GM18517 (cell line): ENCODE measurements around the gene MAIP1.

ENCODE experiments used
- ATAC-seq: cut with Tn5 transposase; IDR thresholded peaks from one replicate; pipeline ENCODE4 v1.9.1; 2021; ENCODE audit warnings: mild to moderate bottlenecking, moderate library complexity; ENCODE audit not compliant: unreplicated experiment

MAIP1 gene

DNA sequence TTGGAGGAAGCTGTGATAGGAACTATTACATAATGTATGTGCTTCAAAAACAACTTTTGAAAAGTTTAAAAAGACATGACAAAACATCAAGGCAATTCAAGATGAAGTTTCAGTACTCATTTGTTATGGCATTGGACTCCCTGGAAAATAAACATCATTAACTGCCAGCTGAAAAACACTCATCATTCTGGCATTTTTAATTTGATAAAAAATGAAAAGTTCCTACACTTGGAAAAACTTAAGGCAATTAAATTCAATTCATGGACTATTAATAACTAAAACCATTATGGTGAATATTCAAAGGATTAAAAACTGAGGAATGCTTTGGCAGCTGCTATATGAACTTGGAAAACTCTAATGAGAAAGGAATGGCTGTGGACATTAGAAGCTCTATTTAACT lies 8.5 kb upstream of the MAIP1 start:
- no peak for ATAC-seq

DNA sequence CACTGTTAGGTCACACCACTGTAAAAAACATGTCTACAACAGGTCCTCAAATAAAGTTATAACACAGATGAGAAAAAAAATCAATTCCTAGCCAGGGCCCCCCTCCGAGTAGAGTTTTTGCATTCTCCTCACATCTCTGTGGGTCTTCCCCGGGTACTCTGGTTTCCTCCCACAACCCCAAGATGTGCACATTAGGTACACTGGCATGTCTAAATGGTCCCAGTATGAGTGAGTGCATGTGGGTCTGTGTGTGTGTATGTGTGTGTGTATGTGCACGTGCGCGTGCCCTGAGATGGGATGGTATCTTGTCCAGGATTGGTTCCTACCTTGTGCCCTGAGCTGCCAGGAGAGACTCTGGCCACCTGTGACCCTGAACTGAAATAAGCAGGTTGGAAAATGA lies 5.0 kb upstream of the MAIP1 start:
- no peak for ATAC-seq

DNA sequence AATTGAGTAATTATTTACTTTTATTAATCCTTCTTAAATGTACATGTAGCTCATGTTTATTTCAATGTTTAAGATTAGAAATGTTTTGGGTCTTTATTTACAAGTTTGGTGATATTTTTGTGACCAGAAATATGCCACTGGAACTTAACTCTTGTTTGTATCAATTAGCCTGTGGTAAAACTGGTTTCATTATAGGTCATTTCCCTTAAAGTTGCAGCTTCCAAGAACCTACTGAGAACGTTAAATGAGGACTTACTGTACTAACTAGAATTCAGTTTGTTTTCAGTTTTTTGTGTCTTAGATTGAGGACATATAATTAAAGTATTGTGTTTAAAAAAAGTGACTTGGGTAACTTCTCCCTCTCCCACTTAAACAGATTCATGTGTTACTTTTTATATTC lies 4.4 kb upstream of the MAIP1 start:
- ATAC-seq = no peak

DNA sequence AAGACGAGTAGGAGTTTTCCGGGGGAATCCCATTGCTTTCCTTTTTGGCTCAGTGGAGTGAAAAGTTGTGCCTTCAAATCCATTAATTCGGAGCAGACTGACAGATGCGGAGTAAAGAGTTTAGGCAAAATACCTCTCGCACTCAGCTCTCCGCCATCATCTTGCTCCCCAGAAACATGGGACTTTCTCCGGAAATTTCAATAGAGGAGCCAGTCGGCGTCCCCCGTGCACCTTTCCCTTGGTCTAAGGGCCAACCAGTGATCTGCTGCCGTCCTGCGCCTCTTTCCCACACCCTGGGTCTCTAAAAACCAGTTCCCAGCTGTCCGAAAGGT lies 409 bp upstream of the MAIP1 start:
- ATAC-seq = peak; percentile 34

DNA sequence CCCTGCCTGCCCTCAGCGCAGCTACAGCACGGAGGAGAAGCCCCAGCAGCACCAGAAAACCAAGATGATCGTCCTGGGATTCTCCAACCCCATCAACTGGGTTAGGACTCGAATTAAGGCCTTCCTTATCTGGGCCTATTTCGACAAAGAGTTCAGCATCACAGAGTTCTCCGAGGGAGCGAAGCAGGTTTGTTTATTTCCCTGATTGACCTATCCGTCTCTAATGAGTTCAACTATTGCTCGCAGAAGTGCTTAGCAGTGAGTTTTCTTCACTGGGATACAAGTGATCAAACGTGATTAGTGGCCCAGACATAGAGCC lies 639 bp downstream of the MAIP1 start:
- ATAC-seq = no peak

DNA sequence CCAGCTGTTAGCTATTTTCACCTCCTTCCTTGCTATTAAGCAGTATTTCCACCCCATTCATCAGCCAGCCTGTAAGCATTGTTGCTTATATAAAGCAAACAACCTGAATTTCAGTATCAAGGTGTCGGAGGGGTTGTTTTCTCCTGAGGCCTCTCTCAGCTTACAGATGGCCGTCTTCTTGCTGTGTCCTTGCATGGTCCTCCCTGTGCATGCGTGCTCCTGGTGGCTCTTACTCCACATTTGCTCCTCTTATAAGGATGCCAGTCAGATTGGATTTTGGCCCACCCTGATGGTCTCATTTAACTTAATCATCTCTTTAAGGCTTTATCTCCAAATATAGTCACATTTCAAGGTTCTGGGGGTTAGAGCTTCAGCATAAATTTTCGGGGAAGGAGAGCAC lies 2.6 kb downstream of the MAIP1 start:
- ATAC-seq = no peak

DNA sequence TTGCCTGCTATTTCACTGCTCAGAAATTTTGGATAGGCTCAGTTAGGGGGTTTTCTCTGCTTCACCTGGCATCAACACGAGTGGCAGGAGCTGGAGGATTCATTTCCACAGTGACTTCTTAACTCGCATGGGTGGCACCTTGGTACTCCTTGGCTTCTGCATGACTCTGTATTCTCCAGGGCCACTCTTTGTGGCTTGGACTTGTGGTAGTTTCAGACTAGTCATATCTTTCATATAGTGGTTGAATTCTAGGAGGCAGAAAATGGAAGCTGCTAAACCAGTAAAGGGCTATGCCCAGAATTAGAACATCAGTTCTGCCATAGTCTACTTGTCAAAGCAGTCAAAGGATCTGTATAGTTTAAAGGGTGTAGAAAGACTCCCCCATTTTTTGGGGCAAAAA lies 6.8 kb downstream of the MAIP1 start:
- ATAC-seq = no peak

DNA sequence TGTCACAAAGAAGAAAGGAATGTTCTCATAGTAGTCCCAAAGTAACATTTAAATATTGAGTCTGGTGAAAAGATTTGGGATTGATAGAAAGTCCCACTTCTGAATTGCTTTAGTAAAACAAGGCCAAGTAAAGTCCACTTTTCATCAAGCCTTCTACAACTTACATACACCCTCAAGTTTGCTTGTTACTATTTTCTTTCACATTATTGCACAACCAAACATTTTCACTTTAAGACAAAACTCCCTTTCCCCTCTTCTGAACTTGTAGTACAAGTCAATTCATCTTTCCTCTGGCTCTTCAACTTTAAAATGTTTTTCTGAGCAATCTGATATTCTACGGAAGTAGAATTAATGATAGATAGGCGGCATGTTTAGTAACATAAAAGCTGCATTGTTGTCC lies 11.0 kb downstream of the MAIP1 start:
- ATAC-seq = no peak

DNA sequence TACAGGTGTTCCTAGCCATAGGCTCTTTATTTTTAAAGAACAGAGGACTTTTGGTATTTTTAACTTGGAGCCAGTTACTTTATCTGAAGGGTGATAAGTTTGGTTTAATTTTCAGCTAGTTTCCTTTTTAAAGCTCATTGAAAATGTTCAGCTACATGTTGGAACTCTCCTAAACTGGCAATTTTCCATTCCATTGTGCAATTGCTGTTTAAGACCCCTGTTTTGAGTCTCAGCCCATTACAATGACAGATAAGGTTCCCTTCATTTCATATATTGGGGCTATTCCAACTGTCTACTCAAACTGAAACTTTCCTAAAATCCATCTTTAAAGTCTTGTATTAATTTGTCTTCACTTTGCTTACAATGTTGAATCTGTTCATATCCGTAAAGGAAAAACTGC lies 11.6 kb downstream of the MAIP1 start:
- no peak for ATAC-seq

DNA sequence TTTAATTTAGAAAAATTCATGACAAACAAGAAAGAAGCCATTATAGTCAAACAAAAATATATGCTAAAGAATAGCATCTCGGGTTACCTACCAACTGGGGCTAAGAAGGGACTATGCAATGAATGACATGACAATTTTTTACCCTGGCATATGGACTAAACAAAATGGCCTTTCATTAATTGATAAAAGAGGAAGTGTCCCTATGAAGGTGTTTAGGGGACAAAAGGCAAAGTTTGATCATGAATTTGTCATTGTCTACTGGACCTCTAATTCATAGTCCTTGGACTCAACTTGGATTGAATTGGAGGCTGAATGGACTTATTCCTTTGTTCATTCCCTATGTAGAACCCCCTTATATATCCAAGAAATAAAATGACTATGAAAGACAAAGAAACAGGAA lies 12.7 kb downstream of the MAIP1 start:
- ATAC-seq = no peak

DNA sequence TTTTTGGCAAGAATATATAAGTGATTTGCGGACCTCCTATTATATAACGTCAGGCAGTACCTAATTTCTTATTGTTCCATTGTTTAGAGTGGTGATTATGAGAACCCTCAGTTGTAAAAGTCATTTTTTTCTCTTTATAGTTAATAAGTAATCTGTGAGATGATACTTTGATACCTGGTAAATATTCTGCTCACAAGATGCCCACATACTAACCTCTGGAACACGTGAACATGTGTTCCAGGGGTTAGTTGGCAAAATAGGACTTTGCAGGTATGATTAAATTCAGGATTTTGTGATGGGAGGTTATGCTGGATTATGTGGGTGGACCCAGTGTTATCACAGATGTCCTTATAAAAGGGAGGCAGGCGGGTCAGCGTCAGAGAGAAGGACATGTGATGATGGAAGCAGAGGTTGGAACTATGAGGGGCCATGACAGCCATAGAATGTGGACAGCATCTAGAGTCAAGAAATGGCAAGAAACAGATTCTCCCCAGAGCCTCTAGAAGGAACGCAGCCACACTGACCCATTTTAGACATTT lies 16.8 kb downstream of the MAIP1 start:
- no peak for ATAC-seq

DNA sequence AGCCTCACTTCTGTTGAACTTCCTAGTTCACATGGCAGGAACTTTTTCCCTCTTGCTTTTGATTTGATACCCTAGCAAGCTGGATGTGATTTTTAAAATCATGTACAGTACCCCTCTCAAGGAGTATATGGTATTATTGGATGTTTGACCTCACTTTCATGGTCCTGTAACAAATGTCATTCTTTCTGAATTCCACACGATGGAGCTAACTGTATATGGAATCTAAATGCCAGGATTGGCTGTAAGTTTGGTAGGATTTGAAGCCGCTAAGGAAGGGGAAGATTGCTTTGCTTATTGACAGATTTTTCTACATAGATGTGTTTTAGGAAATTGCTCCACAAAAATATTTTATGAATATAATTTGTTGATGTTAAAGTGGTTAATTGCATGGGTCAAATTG lies 18.3 kb downstream of the MAIP1 start:
- no peak for ATAC-seq

DNA sequence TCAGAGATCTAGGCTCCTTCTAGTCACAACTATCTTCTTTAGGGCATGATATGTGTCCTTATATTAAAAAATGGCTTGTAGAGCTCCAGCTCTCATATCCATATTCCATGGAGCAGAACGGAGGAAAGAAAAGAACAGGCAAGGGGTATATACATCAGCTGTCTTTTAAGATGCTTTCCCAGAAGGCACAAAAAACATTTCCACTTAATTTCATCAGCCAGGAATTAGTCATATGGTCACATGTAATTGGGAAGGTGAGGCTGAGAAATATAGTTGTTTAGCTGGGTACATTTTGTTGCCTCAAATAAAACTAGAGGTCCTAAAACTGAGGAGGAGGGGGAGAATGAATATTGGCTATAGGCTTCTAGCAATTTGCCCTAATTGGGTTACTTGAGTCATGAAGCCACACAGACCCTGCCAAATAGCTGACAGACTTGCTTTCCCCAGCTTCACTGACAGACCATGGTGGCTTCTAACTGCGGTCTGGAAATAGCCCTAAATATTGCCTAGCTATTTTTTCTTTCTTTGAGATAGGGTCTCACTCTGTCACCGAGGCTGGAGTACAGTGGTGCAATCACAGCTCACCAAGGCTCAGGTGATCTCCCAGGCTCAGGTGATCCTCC lies 20.0 kb downstream of the MAIP1 start:
- ATAC-seq = no peak

DNA sequence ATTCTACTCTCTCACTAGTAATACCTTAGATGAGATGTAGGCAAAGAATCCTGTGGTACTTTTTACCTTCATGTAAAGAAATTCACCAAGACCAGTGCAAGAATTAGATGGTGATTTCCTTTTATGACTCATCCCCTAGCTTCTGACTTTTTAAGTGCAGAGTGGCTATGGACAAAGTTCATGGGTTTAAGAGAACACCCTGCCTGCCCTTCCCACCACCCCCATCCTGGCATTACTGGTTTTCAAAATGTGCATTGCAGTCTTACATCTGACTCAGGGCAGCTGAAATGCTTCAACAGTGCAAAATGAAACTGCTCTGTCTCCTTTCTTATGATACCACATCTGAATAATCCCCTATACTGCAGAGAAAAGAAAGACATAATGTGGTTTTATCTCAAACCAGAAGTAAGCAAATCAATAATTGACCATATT lies 22.6 kb downstream of the MAIP1 start:
- peak; percentile 83 for ATAC-seq

DNA sequence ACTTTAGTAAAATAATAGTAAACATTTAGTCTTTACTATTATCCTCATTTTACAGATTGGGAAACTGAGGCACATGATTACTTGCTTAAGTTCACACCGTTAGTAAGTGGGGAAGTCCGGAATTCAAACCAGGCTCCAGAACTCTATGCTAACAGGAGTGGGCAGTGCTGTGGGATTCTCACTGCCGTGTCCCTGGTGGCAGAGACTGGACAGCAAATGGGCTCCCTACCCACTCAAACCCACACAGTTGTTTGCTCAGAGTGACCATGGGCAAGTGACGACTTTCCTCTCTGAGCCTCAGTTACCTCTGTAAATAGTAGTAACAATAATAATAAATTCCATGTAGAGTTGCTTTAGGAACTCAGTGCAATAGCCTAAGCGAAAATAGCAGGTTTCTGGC lies 24.0 kb downstream of the MAIP1 start:
- no peak for ATAC-seq

DNA sequence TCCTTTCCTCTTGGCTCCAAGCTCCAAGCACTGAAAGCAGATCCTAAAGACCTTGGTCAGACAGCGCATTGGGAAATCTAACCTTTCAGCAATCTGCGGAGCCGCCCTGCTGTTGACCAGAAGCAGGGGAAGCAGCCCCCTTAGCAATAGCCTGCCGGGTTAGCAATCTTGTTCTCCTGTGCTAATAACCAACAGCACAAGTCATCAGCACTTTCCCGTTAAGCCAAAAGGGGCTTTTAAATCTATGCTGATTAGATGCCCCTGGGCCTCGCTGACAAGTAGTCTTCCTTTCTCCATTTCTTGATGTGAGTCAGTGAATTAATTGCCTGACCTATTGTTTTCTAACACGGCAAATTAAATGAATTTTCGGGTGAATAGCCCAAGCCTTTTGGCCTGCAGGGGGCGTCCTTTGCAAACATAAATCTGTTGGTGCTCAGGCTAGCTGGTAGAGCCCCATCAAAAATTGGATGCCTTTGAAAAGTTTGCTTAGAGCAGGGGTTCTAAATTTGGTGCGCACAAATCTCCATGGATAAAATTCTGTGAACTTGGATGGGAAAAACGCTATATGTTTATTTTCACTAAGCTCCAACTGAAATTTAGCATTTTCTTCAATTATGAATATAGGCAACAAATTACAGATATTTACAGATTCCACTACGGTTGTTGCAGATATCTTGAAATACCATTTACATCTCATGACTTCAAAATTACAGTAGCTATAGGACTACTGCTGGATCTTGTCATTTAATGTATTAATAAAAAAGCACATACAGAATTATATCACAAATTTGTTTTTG lies 24.6 kb downstream of the MAIP1 start:
- ATAC-seq = no peak

DNA sequence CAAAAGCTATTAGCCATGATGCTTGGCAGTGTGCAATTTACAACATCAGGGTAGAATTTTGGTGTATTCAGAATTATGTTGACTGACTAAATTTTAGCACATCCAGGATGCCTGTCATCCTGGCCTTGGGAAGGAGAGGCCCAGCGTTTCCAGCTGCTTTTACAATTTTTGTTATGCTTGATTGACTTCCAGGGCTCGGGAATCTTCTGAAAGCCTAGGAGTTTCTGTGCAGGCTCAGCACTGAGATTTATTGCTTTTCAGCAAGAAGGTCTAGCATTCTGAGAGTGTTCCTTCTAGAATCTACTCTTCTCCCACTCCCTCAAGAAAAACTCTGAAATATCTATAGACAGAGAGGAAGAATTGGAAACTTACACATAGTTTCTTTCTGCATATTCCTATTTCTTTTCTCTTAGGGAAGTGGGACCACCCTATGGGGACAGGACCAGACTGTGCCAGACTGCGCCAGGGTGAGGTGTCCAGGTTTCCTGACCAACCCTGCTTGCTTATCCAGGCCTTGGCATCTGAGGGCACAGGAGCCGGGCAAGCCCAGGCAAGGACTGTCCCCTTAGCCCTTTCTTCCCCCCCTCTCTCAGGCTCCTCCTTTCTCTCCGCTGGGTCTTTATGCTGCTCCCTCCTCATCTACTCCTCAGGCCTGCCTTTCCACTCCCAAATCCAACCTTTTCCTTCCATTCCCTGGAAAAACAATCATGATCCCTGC lies 26.9 kb downstream of the MAIP1 start:
- no peak for ATAC-seq

DNA sequence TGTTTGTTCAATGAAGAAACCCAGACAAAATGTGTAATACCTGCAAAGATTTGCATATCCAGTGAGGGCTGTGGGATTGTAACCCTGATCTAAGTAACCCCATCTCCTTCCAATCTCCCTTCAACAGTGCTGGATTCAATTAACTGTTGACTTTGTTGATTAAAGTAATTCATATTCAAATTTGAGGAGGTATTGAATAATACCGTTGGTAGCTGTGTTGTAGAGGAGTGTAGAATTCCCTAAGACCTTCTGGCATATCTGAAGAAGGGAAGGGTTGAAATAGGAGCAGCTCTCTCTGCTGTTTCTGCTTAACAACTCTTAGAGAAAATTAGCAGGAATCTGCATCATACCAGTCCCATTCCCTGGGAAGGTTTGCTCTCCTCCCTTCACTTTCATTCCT lies 28.2 kb downstream of the MAIP1 start:
- ATAC-seq = no peak

DNA sequence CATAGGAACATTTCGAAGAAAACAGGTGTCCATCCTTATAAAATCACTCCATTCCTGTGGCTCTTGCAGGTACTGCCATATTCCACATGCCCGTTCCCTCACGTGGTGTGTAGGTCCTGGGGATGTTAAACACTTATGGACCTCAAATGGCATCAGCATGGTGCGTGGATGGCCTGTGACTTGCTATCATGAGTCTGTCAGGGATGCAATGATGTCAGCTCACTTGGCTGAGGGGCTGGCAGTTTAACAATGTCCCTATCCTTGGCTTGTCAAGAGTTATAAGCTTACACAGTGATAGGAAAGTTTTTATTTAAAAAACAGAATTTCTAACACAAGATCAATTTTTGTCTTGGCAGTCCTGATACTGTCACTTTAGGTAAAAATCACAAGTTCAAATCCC lies 28.8 kb downstream of the MAIP1 start:
- ATAC-seq = no peak

DNA sequence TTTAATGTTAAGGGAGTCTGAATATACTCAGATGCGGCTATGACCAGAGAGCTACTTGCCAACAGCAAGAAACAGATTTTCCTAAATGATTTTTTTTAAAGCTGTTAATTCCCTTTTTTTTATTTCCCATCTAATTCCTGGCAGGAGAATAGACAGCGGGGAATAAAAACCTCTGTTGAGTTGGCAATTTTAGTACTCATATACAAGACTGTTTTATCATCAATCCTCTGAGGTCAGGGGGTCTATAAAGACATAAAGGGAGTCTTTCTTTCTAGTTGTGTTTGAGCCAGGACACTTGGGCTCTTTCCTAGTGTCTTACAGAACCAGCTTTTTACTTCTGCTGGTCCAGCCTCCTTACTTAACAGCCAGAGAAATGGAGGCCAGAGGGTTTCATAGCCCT lies 29.4 kb downstream of the MAIP1 start:
- ATAC-seq = no peak

DNA sequence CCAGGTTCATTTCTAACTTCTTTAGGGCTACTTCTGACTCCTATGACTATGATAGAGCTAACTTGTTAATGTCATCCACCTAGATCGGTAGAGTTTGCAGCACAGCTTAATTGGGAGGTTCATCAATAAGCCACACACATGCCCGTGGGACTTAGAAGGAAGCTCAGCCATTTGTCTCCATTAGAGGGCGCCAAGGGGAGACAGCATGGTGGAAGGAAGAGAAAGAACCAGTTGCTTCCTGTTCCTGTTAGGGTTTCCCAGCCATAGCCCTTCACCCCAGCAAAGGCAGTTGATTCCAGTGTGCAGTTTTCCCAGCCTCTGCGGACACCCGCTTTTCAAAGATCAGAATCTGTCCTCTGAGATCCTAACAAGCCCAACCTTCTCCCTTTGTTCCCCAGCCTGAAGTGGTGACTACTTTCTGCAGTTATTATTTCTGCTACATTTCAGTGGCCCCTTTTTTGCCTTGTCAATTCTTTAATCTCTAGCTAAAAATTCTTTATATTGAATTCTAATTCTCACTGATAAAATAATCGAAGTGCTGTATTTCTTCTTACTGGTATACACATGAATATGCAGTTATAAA lies 30.3 kb downstream of the MAIP1 start:
- peak; percentile 66 for ATAC-seq

DNA sequence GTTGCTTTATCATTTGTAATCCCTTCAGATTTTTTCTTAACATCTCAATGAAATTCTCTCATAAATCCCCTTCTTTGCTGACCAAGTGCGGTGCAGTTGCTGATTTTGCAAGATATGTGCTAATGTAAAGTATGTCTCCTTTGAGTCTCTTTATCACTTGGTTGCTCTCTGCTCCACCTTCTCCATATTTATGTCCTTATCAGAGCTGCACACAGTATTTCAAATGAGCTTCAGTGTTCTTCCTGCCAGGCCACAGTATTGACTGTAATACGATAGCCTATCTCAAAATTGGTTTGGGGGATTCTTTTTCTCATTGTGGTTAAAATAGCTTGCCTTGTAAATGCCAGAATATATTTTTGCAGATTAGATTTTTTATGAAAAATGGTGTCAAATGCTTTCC lies 32.2 kb downstream of the MAIP1 start:
- no peak for ATAC-seq
